Neural progenitor cell (in vitro differentiated cells): Measurements from ENCODE around the gene VPS13D.

Experiments used
- CTCF ChIP-seq: fragments of 200-600 bp; sonication (generic); IDR thresholded peaks from 2 replicates; pipeline ENCODE4 v1.5.1; 2017; ENCODE audit warnings: antibody characterized with exemption, mild to moderate bottlenecking
- EZH2 ChIP-seq: fragments of 200-600 bp; sonication (generic); IDR thresholded peaks from 2 replicates; pipeline ENCODE4 v1.6.1; 2017; ENCODE audit warnings: antibody characterized with exemption, mild to moderate bottlenecking, moderate library complexity
- EZH2phosphoT487 ChIP-seq: fragments of 200-600 bp; sonication (generic); IDR thresholded peaks from 2 replicates; pipeline ENCODE4 v1.6.1; 2017; ENCODE audit warnings: antibody characterized with exemption

- TF ChIP-seq CTCF (no peak), EZH2phosphoT487 (no peak), EZH2 (no peak)
Measured at GRCh38 chr1:12302798-12303447, 73.1 kb downstream of the VPS13D start.
